ENCODE results near the gene XK. TPM values are rescaled to one million over a fixed set of nuclear protein-coding genes. Genes with fewer than 3 reads are reported as not detected.

XK gene
- total and polyA plus RNA-seq, 2 donors from 2014 or later = 0.73 to 1.3 TPM

- Histone ChIP-seq H3K36me3 (ENCODE audit: control insufficient read depth in 2 of 3, insufficient read depth in 3 of 3, low read length in 3 of 3) (no peaks in the 10 kb centered on the region), H3K27me3 (ENCODE audit: control insufficient read depth, insufficient read depth, low read length) (peaks cover 3% of the 10 kb centered on the region), H3K9ac (ENCODE audit: low read length in 3 of 3) (no peak overlapping the region), H3K4me3 (ENCODE audit: low read length in 3 of 3) (no peak overlapping the region), H3K9me3 (ENCODE audit: control insufficient read depth in 2 of 3, insufficient read depth in 1 of 3, low read length in 3 of 3) (no peaks in the 10 kb centered on the region), H3K27ac (ENCODE audit: low read depth in 2 of 2, low read length in 2 of 2) (no peak overlapping the region), H3K4me1 (ENCODE audit: control insufficient read depth in 2 of 3, insufficient read depth in 2 of 3, low read depth in 1 of 3, low read length in 3 of 3) (no peaks in the 10 kb centered on the region)
- intact Hi-C loops (cut with DNase I) = no loop called here
- TF ChIP-seq CTCF (IDR thresholded peaks at IDR 0.05; ENCODE audit: borderline replicate concordance, extremely low read depth, insufficient read depth) = no peak
- DNase-seq = no peak
- FAIRE-seq = no peak
These were observed 33.6 kb upstream of the XK start for GRCh38 chrX:37651921-37652452.

- Histone ChIP-seq H3K9ac (ENCODE audit: low read length in 3 of 3) (no peak overlapping the region), H3K27me3 (ENCODE audit: control insufficient read depth, insufficient read depth, low read length) (peaks cover 3% of the 10 kb centered on the region), H3K9me3 (ENCODE audit: control insufficient read depth in 2 of 3, insufficient read depth in 1 of 3, low read length in 3 of 3) (no peaks in the 10 kb centered on the region), H3K27ac (ENCODE audit: low read depth in 2 of 2, low read length in 2 of 2) (no peak overlapping the region), H3K4me1 (ENCODE audit: control insufficient read depth in 2 of 3, insufficient read depth in 2 of 3, low read depth in 1 of 3, low read length in 3 of 3) (no peaks in the 10 kb centered on the region), H3K4me3 (ENCODE audit: low read length in 3 of 3) (no peak overlapping the region), H3K36me3 (ENCODE audit: control insufficient read depth in 2 of 3, insufficient read depth in 3 of 3, low read length in 3 of 3) (no peaks in the 10 kb centered on the region)
- intact Hi-C loops (cut with DNase I) = no loop called here
- no peak for TF ChIP-seq CTCF (IDR thresholded peaks at IDR 0.05; ENCODE audit: borderline replicate concordance, extremely low read depth, insufficient read depth)
- DNase-seq (no peak), FAIRE-seq (no peak)
These were observed 32.9 kb upstream of the XK start for GRCh38 chrX:37652589-37653231.

GRCh38 chrX:37653397-37654085, 32.0 kb upstream of the XK start:
- Histone ChIP-seq H3K27ac (ENCODE audit: low read depth in 2 of 2, low read length in 2 of 2) (no peak overlapping the region), H3K27me3 (ENCODE audit: control insufficient read depth, insufficient read depth, low read length) (peaks cover 3% of the 10 kb centered on the region), H3K9me3 (ENCODE audit: control insufficient read depth in 2 of 3, insufficient read depth in 1 of 3, low read length in 3 of 3) (no peaks in the 10 kb centered on the region), H3K36me3 (ENCODE audit: control insufficient read depth in 2 of 3, insufficient read depth in 3 of 3, low read length in 3 of 3) (no peaks in the 10 kb centered on the region), H3K4me3 (ENCODE audit: low read length in 3 of 3) (no peak overlapping the region), H3K9ac (ENCODE audit: low read length in 3 of 3) (no peak overlapping the region), H3K4me1 (ENCODE audit: control insufficient read depth in 2 of 3, insufficient read depth in 2 of 3, low read depth in 1 of 3, low read length in 3 of 3) (no peaks in the 10 kb centered on the region)
- no peak for TF ChIP-seq CTCF (IDR thresholded peaks at IDR 0.05; ENCODE audit: borderline replicate concordance, extremely low read depth, insufficient read depth)
- DNase-seq (no peak), FAIRE-seq (no peak)
- intact Hi-C loops (cut with DNase I) = no loop called here
